HCT116 (cell line): Measurements from ENCODE around the gene CACNA1C. TPM values are rescaled to one million over a fixed set of nuclear protein-coding genes. Genes with fewer than 3 reads are reported as not detected.

Source experiments
- ATAC-seq: fragments of 200-7000 bp; cut with Tn5 transposase; 2 replicates; pipeline ENCODE4 v1.9.1; 2020; ENCODE audit warnings: mild to moderate bottlenecking, moderate library complexity
- BruUV-seq: library from RNA; stranded (reverse); fragments of 400-500 nt; replicated peaks from 2 replicates; lab custom pipeline; 2021; lab: Mats Ljungman, UMichigan
- CTCF ChIA-PET: fragments of 300-600 bp; sonication (Branson Sonifier 250); formaldehyde crosslinking; loops from one replicate; lab custom pipeline; 2021; ENCODE audit warnings: antibody characterized with exemption; lab: Charles Lee
- POLR2A ChIA-PET: fragments of 300-600, 350-600 bp; sonication (Branson Sonifier 250); formaldehyde crosslinking; loops from one replicate; lab custom pipeline; 2021; ENCODE audit warnings: antibody characterized with exemption; lab: Charles Lee
- RAD21 ChIA-PET, 2 experiments: fragments of 300-600 bp; sonication (Branson Sonifier 250); formaldehyde crosslinking; loops; one replicate each; lab custom pipeline; 2023; ENCODE audit warnings: low total read pairs in 2 of 2; ENCODE audit not compliant: uncharacterized antibody in 2 of 2, unreplicated experiment in 2 of 2, low non-redundant PET in 1 of 2; lab: Charles Lee
- DNase-seq: peaks from one replicate; pipeline ENCODE4 v3.0.0-alpha.2; 2010; ENCODE audit warnings: low read depth, low spot score
- H2AFZ ChIP-seq: fragments of 200-600 bp; shearing (Covaris generic), sonication (generic); 2 replicates; pipeline ENCODE4 v1.6.1; 2017; ENCODE audit warnings: low read depth, mixed run types, mixed read lengths, antibody characterized with exemption, low read length; ENCODE audit not compliant: poor library complexity, severe bottlenecking
- H3K27ac ChIP-seq: 2 replicates; pipeline ENCODE4 v1.5.1; 2012; ENCODE audit warnings: low read depth, low read length
- H3K27me3 ChIP-seq: fragments of 200-600 bp; sonication (generic); 2 replicates; pipeline ENCODE4 v1.6.1; 2016; ENCODE audit warnings: mixed run types, low read length, mixed read lengths; ENCODE audit not compliant: insufficient read depth
- H3K36me3 ChIP-seq, 2 experiments: fragments of 200-500 bp in 1 of 2; fragments of 200-600 bp in 1 of 2; sonication (Bioruptor generic) in 1 of 2; sonication (generic) in 1 of 2; 2 replicates each; pipeline versions ENCODE4 v1.5.1 to v1.6.1; 2014 to 2016; ENCODE audit warnings: low read length in 2 of 2, inconsistent platforms in 1 of 2, mixed read lengths in 1 of 2, mixed run types in 1 of 2; ENCODE audit not compliant: insufficient read depth in 2 of 2, control insufficient read depth in 1 of 2
- H3K4me1 ChIP-seq, 2 experiments: fragments of 200-600 bp in 1 of 2; sonication (generic) in 1 of 2; 2 replicates each; pipeline versions ENCODE4 v1.5.1 to v1.6.1; 2012 to 2017; ENCODE audit warnings: low read length in 2 of 2, inconsistent platforms in 1 of 2, mild to moderate bottlenecking in 1 of 2, mixed read lengths in 1 of 2, mixed run types in 1 of 2, moderate library complexity in 1 of 2; ENCODE audit not compliant: insufficient read depth in 2 of 2, control insufficient read depth in 1 of 2
- H3K4me2 ChIP-seq: fragments of 200-600 bp; sonication (generic); 2 replicates; pipeline ENCODE4 v1.6.1; 2017; ENCODE audit warnings: mixed run types, low read length, mixed read lengths
- H3K4me3 ChIP-seq, 2 experiments: fragments of 200-600 bp in 1 of 2; sonication (generic) in 1 of 2; replicated peaks in 1 of 2; 2 replicates each; pipeline ENCODE4 v1.5.1; 2011 to 2016; ENCODE audit warnings: low read length in 2 of 2, control low read depth in 1 of 2, low read depth in 1 of 2, mild to moderate bottlenecking in 1 of 2, mixed read lengths in 1 of 2, mixed run types in 1 of 2
- H3K79me2 ChIP-seq: fragments of 200-600 bp; sonication (generic); 2 replicates; pipeline ENCODE4 v1.6.1; 2017; ENCODE audit warnings: mild to moderate bottlenecking, mixed run types, low read length, moderate library complexity, mixed read lengths; ENCODE audit not compliant: insufficient read depth
- H3K9ac ChIP-seq: fragments of 200-600 bp; sonication (generic); 2 replicates; pipeline ENCODE4 v1.6.1; 2016; ENCODE audit warnings: low read length, mixed read lengths
- H3K9me2 ChIP-seq: fragments of 200-600 bp; sonication (generic), shearing (Covaris generic); 2 replicates; pipeline ENCODE4 v1.6.1; 2017; ENCODE audit warnings: mixed run types, mild to moderate bottlenecking, moderate library complexity; ENCODE audit not compliant: insufficient read depth
- H3K9me3 ChIP-seq, 2 experiments: fragments of 200-500 bp in 1 of 2; fragments of 200-600 bp in 1 of 2; sonication (Bioruptor generic) in 1 of 2; sonication (generic) in 1 of 2; 2 replicates each; pipeline ENCODE4 v1.6.1; 2014 to 2017; ENCODE audit warnings: low read length in 2 of 2, mixed read lengths in 2 of 2, inconsistent platforms in 1 of 2, low read depth in 1 of 2, mild to moderate bottlenecking in 1 of 2, mixed run types in 1 of 2, moderate library complexity in 1 of 2; ENCODE audit not compliant: control insufficient read depth in 1 of 2, insufficient read depth in 1 of 2
- H4K20me1 ChIP-seq: fragments of 200-600 bp; sonication (generic), shearing (Covaris generic); 2 replicates; pipeline ENCODE4 v1.6.1; 2017; ENCODE audit warnings: mixed run types, mild to moderate bottlenecking, moderate library complexity; ENCODE audit not compliant: insufficient read depth
- CBX3 ChIP-seq: IDR thresholded peaks from 2 replicates; pipeline ENCODE4 v1.6.1; 2012; ENCODE audit warnings: low read depth
- CEBPB ChIP-seq: IDR thresholded peaks from 2 replicates; pipeline ENCODE4 v1.6.1; 2012; ENCODE audit warnings: low read depth
- CTCF ChIP-seq, 3 experiments: fragments of 200-600 bp in 1 of 3; sonication (generic) in 1 of 3; IDR thresholded peaks in 2 of 3; conservative IDR thresholded peaks in 1 of 3; 2 replicates each; pipeline ENCODE4 v1.5.1; 2012 to 2017; ENCODE audit warnings: low read depth in 2 of 3, low read length in 2 of 3, antibody characterized with exemption in 1 of 3, borderline replicate concordance in 1 of 3, control low read depth in 1 of 3, mild to moderate bottlenecking in 1 of 3, mixed read lengths in 1 of 3, mixed run types in 1 of 3, moderate library complexity in 1 of 3; ENCODE audit not compliant: insufficient read depth in 1 of 3
- EGR1 ChIP-seq: IDR thresholded peaks from 2 replicates; pipeline ENCODE4 v1.6.1; 2012; ENCODE audit warnings: low read depth
- ELF1 ChIP-seq: IDR thresholded peaks from 2 replicates; pipeline ENCODE4 v1.6.1; 2012; ENCODE audit warnings: low read depth, borderline replicate concordance
- EZH2 ChIP-seq: fragments of 200-600 bp; sonication (generic); IDR thresholded peaks from 2 replicates; pipeline ENCODE4 v1.6.1; 2017; ENCODE audit warnings: antibody characterized with exemption, mixed run types
- EZH2phosphoT487 ChIP-seq: fragments of 200-600 bp; IDR thresholded peaks from 2 replicates; pipeline ENCODE4 v1.6.1; 2018; ENCODE audit warnings: antibody characterized with exemption, borderline replicate concordance
- FOSL1 ChIP-seq: IDR thresholded peaks from 2 replicates; pipeline ENCODE4 v1.6.1; 2012; ENCODE audit warnings: low read depth
- JUND ChIP-seq: IDR thresholded peaks from 2 replicates; pipeline ENCODE4 v1.6.1; 2012
- POLR2A ChIP-seq: IDR thresholded peaks from 2 replicates; pipeline ENCODE4 v1.7.0; 2011; ENCODE audit warnings: borderline replicate concordance; ENCODE audit not compliant: insufficient read depth, insufficient read length; ENCODE audit errors: extremely low read depth
- RAD21 ChIP-seq: IDR thresholded peaks from 2 replicates; pipeline ENCODE4 v1.6.1; 2012; ENCODE audit warnings: low read depth, mild to moderate bottlenecking
- SIN3A ChIP-seq: IDR thresholded peaks from 2 replicates; pipeline ENCODE4 v1.6.1; 2012; ENCODE audit warnings: low read depth
- SP1 ChIP-seq: IDR thresholded peaks from 2 replicates; pipeline ENCODE4 v1.6.1; 2012; ENCODE audit warnings: low read depth
- SRF ChIP-seq: IDR thresholded peaks from 2 replicates; pipeline ENCODE4 v1.6.1; 2012; ENCODE audit warnings: low read depth
- YY1 ChIP-seq: IDR thresholded peaks from 2 replicates; pipeline ENCODE4 v1.6.1; 2011; ENCODE audit warnings: low read length, low read depth, moderate library complexity, mild to moderate bottlenecking; ENCODE audit not compliant: insufficient replicate concordance; ENCODE audit errors: extremely low read depth
- ZFX ChIP-seq: fragments of 450-650 bp; IDR thresholded peaks from 2 replicates; pipeline ENCODE4 v1.6.1; 2017
- ZNF274 ChIP-seq: fragments of 200-500 bp; sonication (Bioruptor generic); IDR thresholded peaks from 2 replicates; pipeline ENCODE4 v1.6.1; 2014; ENCODE audit warnings: mild to moderate bottlenecking, low read depth, low read length, inconsistent platforms
- intact Hi-C: fragments of 100-400 bp; cut with micrococcal nuclease; formaldehyde crosslinking; loops from 2 replicates; pipeline ENCODE4 v1.10.0; 2022
- total RNA-seq: library from RNA; stranded (reverse); gene quantifications from one replicate; pipeline ENCODE4 v1.2.1, GENCODE V29; 2021; ENCODE audit not compliant: unreplicated experiment
- TF ChIP-seq, protein P1 (sequence below): IDR thresholded peaks from 2 replicates; pipeline ENCODE4 v1.6.1; 2012; ENCODE audit warnings: low read depth
- TF ChIP-seq, protein P2 (sequence below): IDR thresholded peaks from 2 replicates; pipeline ENCODE4 v1.6.1; 2011; ENCODE audit warnings: mild to moderate bottlenecking, low read length, moderate library complexity; ENCODE audit not compliant: insufficient replicate concordance; ENCODE audit errors: extremely low read depth

Gene CACNA1C
- total RNA-seq, 1 experiment from 2014 or later = 0.05 TPM

DNA sequence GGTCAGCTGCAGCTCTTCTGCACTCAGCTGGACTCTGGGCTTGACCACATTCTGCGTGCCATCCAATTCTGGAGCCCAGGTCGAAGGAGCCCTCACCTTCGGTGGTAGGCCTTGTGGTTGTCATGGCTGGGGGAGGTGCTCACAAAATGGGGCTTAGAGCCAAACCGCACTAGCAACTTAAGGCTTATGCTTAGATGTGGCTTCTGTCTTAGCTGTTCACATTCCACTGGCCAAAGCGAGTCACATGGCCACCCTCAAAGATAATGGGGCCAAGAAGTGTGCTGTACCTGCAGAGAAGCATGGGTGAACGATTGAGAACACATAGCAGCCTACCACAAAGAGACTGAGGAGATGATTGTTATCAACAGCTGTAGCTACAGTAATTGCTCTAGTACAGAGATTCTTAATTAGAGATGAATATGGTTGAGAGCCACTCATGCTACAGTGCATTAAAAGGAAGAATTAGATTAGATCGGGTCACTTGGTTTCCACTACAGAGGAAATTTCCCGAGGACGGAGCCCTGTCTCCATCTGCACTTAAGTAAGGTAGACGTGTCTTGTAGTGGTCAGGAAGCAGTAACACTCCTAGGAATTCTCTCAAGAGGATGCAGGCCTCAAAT, 407.4 kb downstream of the CACNA1C start:
- H3K9me2 ChIP-seq = no peaks in the 10 kb centered on the region
- ATAC-seq = no peak
- ChIA-PET CTCF (no interaction called here), RAD21 (no interaction called here), POLR2A (no interaction called here)
- intact Hi-C loops = no loop called here
- no peaks in the 10 kb centered on the region for H3K79me2 ChIP-seq
- no peak overlapping the region for H3K9ac ChIP-seq
- no peaks in the 10 kb centered on the region for H3K9me3 ChIP-seq
- H3K4me1 ChIP-seq = no peaks in the 10 kb centered on the region
- H3K4me2 ChIP-seq = no peak overlapping the region
- TF ChIP-seq SIN3A (no peak), ELF1 (no peak), ZFX (no peak), ZNF274 (no peak), EGR1 (no peak), YY1 (no peak), POLR2A (no peak), CEBPB (no peak), EZH2 (no peak), SP1 (no peak), FOSL1 (no peak), CBX3 (no peak), CTCF (IDR thresholded peaks at IDR 0.05 in 2 of 3, conservative IDR thresholded peaks at IDR 0.05 in 1 of 3; ENCODE audit: borderline replicate concordance in 1 of 3, insufficient read depth in 1 of 3, low read depth in 2 of 3, low read length in 2 of 3) (no peak), EZH2phosphoT487 (no peak), RAD21 (no peak), SRF (no peak), JUND (no peak)
- TF ChIP-seq, protein P1, sequence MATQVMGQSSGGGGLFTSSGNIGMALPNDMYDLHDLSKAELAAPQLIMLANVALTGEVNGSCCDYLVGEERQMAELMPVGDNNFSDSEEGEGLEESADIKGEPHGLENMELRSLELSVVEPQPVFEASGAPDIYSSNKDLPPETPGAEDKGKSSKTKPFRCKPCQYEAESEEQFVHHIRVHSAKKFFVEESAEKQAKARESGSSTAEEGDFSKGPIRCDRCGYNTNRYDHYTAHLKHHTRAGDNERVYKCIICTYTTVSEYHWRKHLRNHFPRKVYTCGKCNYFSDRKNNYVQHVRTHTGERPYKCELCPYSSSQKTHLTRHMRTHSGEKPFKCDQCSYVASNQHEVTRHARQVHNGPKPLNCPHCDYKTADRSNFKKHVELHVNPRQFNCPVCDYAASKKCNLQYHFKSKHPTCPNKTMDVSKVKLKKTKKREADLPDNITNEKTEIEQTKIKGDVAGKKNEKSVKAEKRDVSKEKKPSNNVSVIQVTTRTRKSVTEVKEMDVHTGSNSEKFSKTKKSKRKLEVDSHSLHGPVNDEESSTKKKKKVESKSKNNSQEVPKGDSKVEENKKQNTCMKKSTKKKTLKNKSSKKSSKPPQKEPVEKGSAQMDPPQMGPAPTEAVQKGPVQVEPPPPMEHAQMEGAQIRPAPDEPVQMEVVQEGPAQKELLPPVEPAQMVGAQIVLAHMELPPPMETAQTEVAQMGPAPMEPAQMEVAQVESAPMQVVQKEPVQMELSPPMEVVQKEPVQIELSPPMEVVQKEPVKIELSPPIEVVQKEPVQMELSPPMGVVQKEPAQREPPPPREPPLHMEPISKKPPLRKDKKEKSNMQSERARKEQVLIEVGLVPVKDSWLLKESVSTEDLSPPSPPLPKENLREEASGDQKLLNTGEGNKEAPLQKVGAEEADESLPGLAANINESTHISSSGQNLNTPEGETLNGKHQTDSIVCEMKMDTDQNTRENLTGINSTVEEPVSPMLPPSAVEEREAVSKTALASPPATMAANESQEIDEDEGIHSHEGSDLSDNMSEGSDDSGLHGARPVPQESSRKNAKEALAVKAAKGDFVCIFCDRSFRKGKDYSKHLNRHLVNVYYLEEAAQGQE = no peak
- TF ChIP-seq, protein P2, sequence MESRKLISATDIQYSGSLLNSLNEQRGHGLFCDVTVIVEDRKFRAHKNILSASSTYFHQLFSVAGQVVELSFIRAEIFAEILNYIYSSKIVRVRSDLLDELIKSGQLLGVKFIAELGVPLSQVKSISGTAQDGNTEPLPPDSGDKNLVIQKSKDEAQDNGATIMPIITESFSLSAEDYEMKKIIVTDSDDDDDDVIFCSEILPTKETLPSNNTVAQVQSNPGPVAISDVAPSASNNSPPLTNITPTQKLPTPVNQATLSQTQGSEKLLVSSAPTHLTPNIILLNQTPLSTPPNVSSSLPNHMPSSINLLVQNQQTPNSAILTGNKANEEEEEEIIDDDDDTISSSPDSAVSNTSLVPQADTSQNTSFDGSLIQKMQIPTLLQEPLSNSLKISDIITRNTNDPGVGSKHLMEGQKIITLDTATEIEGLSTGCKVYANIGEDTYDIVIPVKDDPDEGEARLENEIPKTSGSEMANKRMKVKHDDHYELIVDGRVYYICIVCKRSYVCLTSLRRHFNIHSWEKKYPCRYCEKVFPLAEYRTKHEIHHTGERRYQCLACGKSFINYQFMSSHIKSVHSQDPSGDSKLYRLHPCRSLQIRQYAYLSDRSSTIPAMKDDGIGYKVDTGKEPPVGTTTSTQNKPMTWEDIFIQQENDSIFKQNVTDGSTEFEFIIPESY = no peak
- H3K36me3 ChIP-seq = no peaks in the 10 kb centered on the region
- DNase-seq = no peak
- no TSS peak for BruUV-seq
- no peak overlapping the region for H3K27ac ChIP-seq
- no peak overlapping the region for H2AFZ ChIP-seq
- H4K20me1 ChIP-seq = no peaks in the 10 kb centered on the region
- H3K4me3 ChIP-seq = no peak overlapping the region
- H3K27me3 ChIP-seq = peaks cover 22% of the 10 kb centered on the region
